Spinal cord (tissue), 10 donors: Measurements from ENCODE around the gene GARS1. TPM values are rescaled to one million over a fixed set of nuclear protein-coding genes. Genes with fewer than 3 reads are reported as not detected.

Source experiments
- DNase-seq, 6 donors: peaks; one replicate each; pipeline versions ENCODE4 v3.0.0 to v3.0.0-alpha.2; 2013 to 2015; ENCODE audit warnings: low spot score in 6 of 6, low read depth in 4 of 6
- H3K27ac ChIP-seq: one replicate; pipeline ENCODE4 v1.5.1; 2013; ENCODE audit warnings: low read depth, low read length, control low read depth
- H3K27me3 ChIP-seq: one replicate; pipeline ENCODE4 v1.6.1; 2013; ENCODE audit warnings: low read length; ENCODE audit not compliant: control insufficient read depth, insufficient read depth
- H3K36me3 ChIP-seq: one replicate; pipeline ENCODE4 v1.6.1; 2013; ENCODE audit warnings: low read length; ENCODE audit not compliant: control insufficient read depth, insufficient read depth
- H3K4me1 ChIP-seq: one replicate; pipeline ENCODE4 v1.6.1; 2013; ENCODE audit warnings: low read length; ENCODE audit not compliant: control insufficient read depth, insufficient read depth
- H3K4me3 ChIP-seq: one replicate; pipeline ENCODE4 v1.5.1; 2013; ENCODE audit warnings: low read depth, low read length, control low read depth
- H3K9me3 ChIP-seq: one replicate; pipeline ENCODE4 v1.6.1; 2013; ENCODE audit warnings: low read length; ENCODE audit not compliant: control insufficient read depth, insufficient read depth
- WGBS: methylation state at CpG from one replicate; pipeline ENCODE4 v1.1.5; 2013; ENCODE audit warnings: missing lambda C conversion rate; ENCODE audit not compliant: insufficient coverage; 5-methylcytosine and 5-hydroxymethylcytosine counted together
- polyA plus RNA-seq, 2 donors: library from polyadenylated mRNA; unstranded; fragments of 120-200 nt; gene quantifications; one replicate each; pipeline ENCODE4 v1.2.1, GENCODE V29; 2013; ENCODE audit not compliant: insufficient read length in 2 of 2
- total RNA-seq, 2 donors: library from RNA; depleted of rRNA in 1 of 2; stranded (reverse); fragments of 120-200 nt in 1 of 2; fragments of >200 nt in 1 of 2; gene quantifications; one replicate each; pipeline versions ENCODE4 v1.2.3 to v1.2.4, GENCODE V29; 2013 to 2014
- donor health status: healthy.

GARS1 gene
- total and polyA plus RNA-seq, 4 donors, result 58.2 to 112 (median 95.2) TPM

DNA sequence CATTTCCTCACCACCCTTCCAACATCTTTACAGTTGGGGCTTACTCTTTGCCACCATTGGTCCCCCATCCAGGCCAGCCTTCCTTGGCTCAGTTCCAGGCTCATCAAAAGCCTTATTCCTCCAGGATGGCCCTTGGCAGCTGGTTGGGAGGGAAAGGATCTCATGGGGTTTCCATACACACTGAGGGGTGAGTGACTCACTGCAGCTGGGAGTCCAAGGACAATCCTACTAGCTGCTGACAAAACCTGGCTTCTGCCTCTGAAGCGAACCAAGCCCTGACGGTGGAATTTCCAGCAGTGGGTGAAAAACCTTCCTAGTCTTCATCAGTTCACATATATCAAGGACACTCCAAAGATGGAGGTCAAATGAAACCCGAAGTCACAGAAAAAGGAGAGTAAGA, 64.6 kb downstream of the GARS1 start:
- Histone ChIP-seq H3K27me3 (peaks cover 2% of the 10 kb centered on the region), H3K4me1 (peaks cover 11% of the 10 kb centered on the region), H3K36me3 (no peaks in the 10 kb centered on the region), H3K27ac (no peak overlapping the region), H3K9me3 (no peaks in the 10 kb centered on the region), H3K4me3 (no peak overlapping the region)
- no peak for DNase-seq
- WGBS, result no CpG with 5 or more reads among the region's 3 CpGs

DNA sequence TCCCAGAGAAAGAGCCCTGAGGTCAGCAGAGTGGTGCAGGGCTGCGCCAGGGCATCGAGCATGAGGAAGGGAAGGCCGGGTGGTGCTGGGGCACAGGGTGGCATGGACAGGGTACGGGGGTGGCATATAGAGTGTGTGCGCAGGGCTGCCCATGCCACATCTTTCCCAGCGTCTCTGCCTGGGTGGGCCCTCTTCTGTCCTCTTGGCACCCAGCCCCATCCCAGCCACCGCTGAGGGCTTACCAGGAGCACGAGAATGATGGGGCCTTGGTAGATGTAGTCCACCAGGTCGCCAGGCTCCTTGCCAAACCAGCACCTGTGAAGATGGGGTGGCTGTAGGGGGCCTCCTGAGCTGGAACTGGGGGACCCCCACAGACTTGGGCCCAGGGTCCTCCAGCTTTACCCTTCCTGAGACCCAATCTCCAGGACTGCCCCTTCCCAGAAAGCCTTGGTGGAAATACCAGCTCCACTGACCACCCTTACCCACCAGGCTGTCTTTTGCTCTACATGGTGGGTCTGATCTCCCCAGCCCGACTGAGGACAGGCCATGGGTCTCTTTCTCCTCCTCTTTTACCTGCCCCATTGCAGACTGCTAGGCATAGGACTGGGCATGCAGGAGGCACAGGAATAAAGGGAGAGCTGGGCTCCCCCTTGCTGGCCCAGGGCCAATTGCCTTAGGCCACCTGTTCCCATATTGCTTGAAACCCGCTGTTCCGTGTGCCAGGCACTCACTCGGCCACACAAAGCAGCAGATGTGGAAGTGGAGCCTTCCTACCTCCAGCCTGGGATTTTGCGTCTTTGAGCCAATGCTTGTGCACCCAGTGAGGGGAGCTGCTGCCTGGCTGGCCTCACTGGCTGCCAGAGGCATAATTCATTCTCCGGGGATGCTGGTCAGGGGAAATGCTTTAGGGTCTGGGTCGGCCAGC, 65.9 kb downstream of the GARS1 start:
- Histone ChIP-seq H3K4me1 (peaks cover 11% of the 10 kb centered on the region), H3K27me3 (peaks cover 2% of the 10 kb centered on the region), H3K9me3 (no peaks in the 10 kb centered on the region), H3K4me3 (no peak overlapping the region), H3K36me3 (no peaks in the 10 kb centered on the region), H3K27ac (no peak overlapping the region)
- WGBS, result 64% methylated on average over 10 of the region's 16 CpGs
- DNase-seq, result peak in 2 of 6 donors; percentile 48 to 77

DNA sequence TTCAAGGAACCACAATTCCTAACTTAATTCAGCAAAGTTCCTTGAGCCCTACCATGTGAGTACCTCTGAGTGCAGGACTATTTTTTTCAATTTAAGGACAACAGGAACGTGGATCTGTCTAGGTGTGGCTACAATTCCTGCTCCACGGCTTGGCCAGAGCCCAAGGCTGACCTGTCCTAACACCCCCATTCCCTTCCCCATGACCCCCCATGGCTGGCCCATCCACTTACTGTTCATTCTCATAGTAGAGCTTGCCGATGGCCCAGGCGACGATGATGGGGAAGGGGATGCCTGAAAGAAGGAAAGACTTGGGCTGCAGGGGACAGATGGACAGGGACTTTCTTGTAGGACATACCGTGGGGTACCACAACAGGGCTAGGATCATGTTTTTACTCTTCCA, 67.2 kb downstream of the GARS1 start:
- Histone ChIP-seq H3K9me3 (no peaks in the 10 kb centered on the region), H3K4me3 (no peak overlapping the region), H3K27ac (no peak overlapping the region), H3K36me3 (no peaks in the 10 kb centered on the region), H3K4me1 (peaks cover 11% of the 10 kb centered on the region), H3K27me3 (peaks cover 2% of the 10 kb centered on the region)
- no peak for DNase-seq
- WGBS, result 100% methylated on average over 1 of the region's 6 CpGs

DNA sequence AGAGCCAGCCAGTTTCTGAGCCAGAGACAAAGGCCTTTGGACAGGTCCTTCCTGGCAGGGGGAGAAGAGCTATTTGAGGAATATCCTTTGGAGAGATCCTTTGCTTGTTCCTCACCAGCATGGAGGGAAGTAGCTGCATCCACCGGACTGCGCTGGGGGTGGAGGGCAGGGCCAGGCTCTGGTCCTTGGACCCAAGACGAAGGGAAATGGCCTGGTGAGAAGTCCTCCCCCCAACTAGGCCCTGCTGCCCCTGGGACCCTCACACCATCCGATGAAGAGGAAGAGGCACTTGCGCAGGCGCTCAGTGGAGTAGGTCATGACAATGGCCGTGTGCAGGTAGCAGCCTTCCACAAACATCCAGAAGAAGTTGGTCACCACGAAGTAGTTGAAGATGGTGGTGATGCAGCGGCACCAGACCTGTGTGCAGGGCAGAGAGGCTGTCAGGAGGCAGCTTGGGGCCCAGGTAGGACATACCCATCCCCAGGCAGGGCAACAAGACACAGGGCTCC, 67.8 kb downstream of the GARS1 start:
- Histone ChIP-seq H3K27ac (no peak overlapping the region), H3K27me3 (peaks cover 2% of the 10 kb centered on the region), H3K4me1 (peaks cover 11% of the 10 kb centered on the region), H3K4me3 (no peak overlapping the region), H3K9me3 (no peaks in the 10 kb centered on the region), H3K36me3 (no peaks in the 10 kb centered on the region)
- DNase-seq, result no peak
- 100% methylated on average over 4 of the region's 9 CpGs for WGBS

DNA sequence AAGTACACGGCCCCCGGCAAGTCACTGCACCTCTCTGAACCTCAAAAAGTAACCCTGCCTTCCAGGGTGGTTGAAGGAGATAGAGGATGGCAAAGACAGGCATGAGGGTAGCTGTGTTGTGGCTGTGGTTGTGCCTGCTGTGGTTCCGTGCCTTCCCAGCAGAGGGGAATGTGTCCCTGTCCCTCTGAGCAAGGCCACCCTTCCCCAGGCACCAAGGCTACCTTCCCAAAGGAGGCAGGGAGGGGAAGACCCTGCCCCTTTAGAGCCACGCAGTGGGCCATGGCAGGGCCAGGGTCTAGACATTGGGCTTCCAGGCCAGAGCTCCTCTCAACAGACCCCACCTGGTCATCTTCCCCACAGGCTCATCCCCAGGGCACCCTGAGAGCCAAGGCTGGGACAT, 68.7 kb downstream of the GARS1 start:
- peaks cover 11% of the 10 kb centered on the region for H3K4me1 ChIP-seq
- 76% methylated on average over 2 of the region's 4 CpGs for WGBS

DNA sequence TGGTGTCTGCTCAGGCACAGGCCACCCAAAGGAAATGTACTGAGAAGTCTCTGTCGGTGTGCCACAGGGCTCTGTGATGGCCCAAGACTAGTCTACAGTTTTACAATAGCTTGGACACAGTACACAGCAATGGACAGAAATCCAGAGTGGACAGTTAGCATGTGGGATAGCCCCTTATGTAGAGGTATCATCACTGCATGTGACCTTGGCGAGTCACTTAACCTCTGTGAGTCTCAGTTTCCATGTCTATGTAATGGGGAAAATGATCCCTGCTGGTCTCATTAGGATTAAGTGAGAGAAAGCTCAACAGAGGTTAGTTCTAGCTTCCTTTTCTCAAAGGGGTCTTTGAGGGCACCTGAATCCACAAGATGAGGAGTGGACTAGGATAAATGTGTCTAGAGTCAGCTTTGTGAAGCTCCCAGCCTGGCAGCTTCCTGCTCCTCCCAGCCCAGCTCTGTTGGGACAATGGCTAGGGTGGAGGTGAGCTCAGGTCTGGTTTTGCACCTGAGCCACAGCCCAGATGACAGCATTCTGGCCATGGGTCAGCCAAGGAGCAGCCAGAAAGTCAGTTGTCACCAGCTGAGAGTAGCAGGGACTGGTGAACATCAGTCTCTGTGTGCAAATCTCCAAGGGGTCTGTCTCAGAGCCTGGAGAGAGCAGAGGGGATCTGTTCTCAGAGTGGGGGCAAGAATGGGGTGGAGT, 69.7 kb downstream of the GARS1 start:
- no peak for DNase-seq
- H3K4me3 ChIP-seq, result no peak overlapping the region
- H3K27me3 ChIP-seq, result peaks cover 2% of the 10 kb centered on the region
- H3K9me3 ChIP-seq, result no peaks in the 10 kb centered on the region
- no peaks in the 10 kb centered on the region for H3K36me3 ChIP-seq
- no peak overlapping the region for H3K27ac ChIP-seq
- WGBS, result 82% methylated on average over 2 of the region's 2 CpGs
- H3K4me1 ChIP-seq, result peaks cover 13% of the 10 kb centered on the region

More for the DNA sequence above, 68.7 kb downstream of the GARS1 start:
- Histone ChIP-seq H3K27ac (no peak overlapping the region), H3K9me3 (no peaks in the 10 kb centered on the region), H3K27me3 (peaks cover 2% of the 10 kb centered on the region), H3K4me3 (no peak overlapping the region), H3K36me3 (no peaks in the 10 kb centered on the region)
- DNase-seq, result no peak

DNA sequence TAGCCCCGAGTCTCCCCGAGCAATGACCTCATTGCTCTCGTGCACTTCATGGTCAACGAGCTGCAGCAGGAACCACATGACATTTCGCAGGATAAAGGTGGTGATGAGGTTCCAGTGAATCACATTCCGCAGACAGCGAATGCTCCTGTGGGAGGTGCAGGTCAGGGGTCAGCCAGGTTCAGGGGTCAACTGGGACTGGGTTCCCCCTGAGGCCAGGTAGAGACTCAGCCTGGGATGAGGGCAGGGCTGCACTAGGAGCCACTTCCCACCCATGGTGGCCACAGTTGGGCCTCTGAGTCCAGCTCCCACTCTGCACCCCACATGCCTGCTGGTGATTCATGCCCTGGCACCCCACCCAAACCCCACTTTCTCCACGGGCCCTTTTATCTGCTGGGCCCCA, 70.4 kb downstream of the GARS1 start:
- H3K4me1 ChIP-seq, result peaks cover 12% of the 10 kb centered on the region
- H3K4me3 ChIP-seq, result no peak overlapping the region
- H3K9me3 ChIP-seq, result no peaks in the 10 kb centered on the region
- no peak for DNase-seq
- H3K27me3 ChIP-seq, result peaks cover 2% of the 10 kb centered on the region
- H3K27ac ChIP-seq, result no peak overlapping the region
- H3K36me3 ChIP-seq, result no peaks in the 10 kb centered on the region
- whole genome bisulfite sequencing, result 81% methylated on average over 7 of the region's 8 CpGs

DNA sequence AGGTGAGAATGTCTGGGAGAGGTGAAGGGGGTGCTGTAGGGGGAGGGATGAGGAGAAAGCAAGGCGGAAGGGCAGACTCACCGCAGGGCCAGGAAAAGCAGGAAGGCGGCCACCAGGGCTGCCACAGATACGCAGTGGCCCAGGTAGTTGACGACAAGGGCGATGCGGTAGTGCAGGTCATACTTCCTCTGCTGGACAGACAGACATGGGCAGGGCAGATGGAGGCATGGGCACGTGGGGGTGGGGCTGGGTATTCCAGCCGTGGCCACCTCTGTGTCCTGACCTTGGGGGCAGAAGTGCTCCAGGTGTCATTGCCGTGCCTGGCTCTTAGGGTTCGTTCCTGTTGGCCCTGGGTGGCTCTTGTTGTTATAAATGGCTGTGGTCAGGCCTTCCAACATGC, 70.8 kb downstream of the GARS1 start:
- H3K9me3 ChIP-seq, result no peaks in the 10 kb centered on the region
- no peak overlapping the region for H3K27ac ChIP-seq
- H3K4me1 ChIP-seq, result peaks cover 10% of the 10 kb centered on the region
- no peak overlapping the region for H3K4me3 ChIP-seq
- H3K36me3 ChIP-seq, result no peaks in the 10 kb centered on the region
- 85% methylated on average over 10 of the region's 11 CpGs for WGBS
- no peaks in the 10 kb centered on the region for H3K27me3 ChIP-seq
- no peak for DNase-seq

DNA sequence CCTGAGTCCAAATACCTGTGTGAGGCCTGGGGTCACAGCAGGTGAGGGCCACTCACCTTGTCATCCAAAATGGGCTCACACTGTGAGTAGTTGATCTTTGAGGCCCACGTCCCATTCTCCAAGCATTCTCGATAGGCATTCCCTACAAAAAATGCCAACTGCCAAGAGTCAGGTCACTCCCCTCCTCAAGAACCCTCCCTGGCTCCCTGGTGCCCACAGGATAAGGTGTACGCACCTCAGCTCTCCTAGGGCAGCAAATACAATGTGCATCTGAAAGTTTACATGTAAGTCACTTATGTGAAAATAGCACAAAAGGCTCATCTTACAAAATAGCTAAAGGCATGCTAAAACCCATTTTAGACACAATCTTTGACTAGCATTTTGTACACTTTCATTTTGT, 72.5 kb downstream of the GARS1 start:
- Histone ChIP-seq H3K27ac (no peak overlapping the region), H3K9me3 (no peaks in the 10 kb centered on the region), H3K27me3 (no peaks in the 10 kb centered on the region), H3K4me3 (no peak overlapping the region), H3K4me1 (peaks cover 2% of the 10 kb centered on the region), H3K36me3 (no peaks in the 10 kb centered on the region)
- WGBS, result 76% methylated on average over 2 of the region's 3 CpGs
- DNase-seq, result no peak
